Hepatocyte (in vitro differentiated cells): Measurements from ENCODE around the gene GLRA2. TPM values are rescaled to one million over a fixed set of nuclear protein-coding genes. Genes with fewer than 3 reads are reported as not detected.
"Not testable (repeated sequence)": the region's sequence is repeated elsewhere in the genome, so short reads cannot be mapped to it uniquely, and the experiment has no call there.

Experiments used
- DNase-seq: peaks from one replicate; pipeline ENCODE4 v3.0.0-alpha.2; 2016; ENCODE audit warnings: low spot score
- H2AFZ ChIP-seq: fragments of 200-600 bp; sonication (generic); 2 replicates; pipeline ENCODE4 v1.6.0; 2016; ENCODE audit warnings: antibody characterized with exemption, mild to moderate bottlenecking
- H3K27ac ChIP-seq: fragments of 200-600 bp; sonication (generic); 2 replicates; pipeline ENCODE4 v1.5.1; 2016; ENCODE audit warnings: mild to moderate bottlenecking
- H3K27me3 ChIP-seq: fragments of 200-600 bp; sonication (generic); 2 replicates; pipeline ENCODE4 v1.6.1; 2016
- H3K36me3 ChIP-seq: fragments of 200-600 bp; sonication (generic); replicated peaks from 2 replicates; pipeline ENCODE4 v1.5.1; 2016; ENCODE audit warnings: low read depth; ENCODE audit not compliant: insufficient read depth
- H3K4me1 ChIP-seq: fragments of 200-600 bp; sonication (generic); 2 replicates; pipeline ENCODE4 v1.5.1; 2016; ENCODE audit warnings: mild to moderate bottlenecking, moderate library complexity; ENCODE audit not compliant: insufficient read depth
- H3K4me2 ChIP-seq: fragments of 200-600 bp; sonication (generic); 2 replicates; pipeline ENCODE4 v1.6.0; 2016
- H3K4me3 ChIP-seq: fragments of 200-600 bp; sonication (generic); 2 replicates; pipeline ENCODE4 v1.5.1; 2016; ENCODE audit warnings: mild to moderate bottlenecking
- H3K79me2 ChIP-seq: fragments of 200-600 bp; sonication (generic); 2 replicates; pipeline ENCODE4 v1.6.0; 2017; ENCODE audit warnings: mild to moderate bottlenecking
- H3K9me2 ChIP-seq: fragments of 200-600 bp; sonication (generic); replicated peaks from 2 replicates; pipeline ENCODE4 v1.6.0; 2017; ENCODE audit warnings: mild to moderate bottlenecking; ENCODE audit not compliant: insufficient read depth
- H3K9me3 ChIP-seq: fragments of 200-600 bp; sonication (generic); 2 replicates; pipeline ENCODE4 v1.5.1; 2016; ENCODE audit warnings: low read depth, mild to moderate bottlenecking
- H4K20me1 ChIP-seq: fragments of 200-600 bp; sonication (generic); 2 replicates; pipeline ENCODE4 v1.6.0; 2016; ENCODE audit warnings: mild to moderate bottlenecking; ENCODE audit not compliant: insufficient read depth, poor library complexity, severe bottlenecking
- EZH2 ChIP-seq: fragments of 200-600 bp; sonication (generic); IDR thresholded peaks from 2 replicates; pipeline ENCODE4 v1.6.1; 2016; ENCODE audit warnings: antibody characterized with exemption, mild to moderate bottlenecking, borderline replicate concordance
- EZH2phosphoT487 ChIP-seq: fragments of 200-600 bp; sonication (generic); IDR thresholded peaks from one replicate; pipeline ENCODE4 v1.6.1; 2018; ENCODE audit warnings: antibody characterized with exemption, mild to moderate bottlenecking, low read depth, moderate library complexity; ENCODE audit not compliant: unreplicated experiment, severe bottlenecking
- WGBS: methylation state at CpG from one replicate; pipeline ENCODE4 v1.1.6; 2016; ENCODE audit warnings: low lambda C conversion rate; ENCODE audit errors: missing lambda C conversion rate; 5-methylcytosine and 5-hydroxymethylcytosine counted together
- polyA plus RNA-seq: library from polyadenylated mRNA; unstranded; fragments of >200 nt; fragmentation: Nextera tagmentation; extraction: Ambion mirVana; gene quantifications from 2 replicates; pipeline ENCODE4 v1.2.1, GENCODE V29; 2016
- total RNA-seq: library from RNA; depleted of rRNA; stranded (reverse); fragments of >200 nt; gene quantifications from 2 replicates; pipeline ENCODE4 v1.2.3, GENCODE V29; 2014
- TF ChIP-seq, protein P1 (sequence below): fragments of 200-600 bp; sonication (generic); IDR thresholded peaks from 2 replicates; pipeline ENCODE4 v1.5.1; 2016; ENCODE audit warnings: antibody characterized with exemption, mild to moderate bottlenecking; ENCODE audit not compliant: poor library complexity

The GLRA2 gene
- total and polyA plus RNA-seq, 2 experiments from 2014 or later, result not detected

DNA sequence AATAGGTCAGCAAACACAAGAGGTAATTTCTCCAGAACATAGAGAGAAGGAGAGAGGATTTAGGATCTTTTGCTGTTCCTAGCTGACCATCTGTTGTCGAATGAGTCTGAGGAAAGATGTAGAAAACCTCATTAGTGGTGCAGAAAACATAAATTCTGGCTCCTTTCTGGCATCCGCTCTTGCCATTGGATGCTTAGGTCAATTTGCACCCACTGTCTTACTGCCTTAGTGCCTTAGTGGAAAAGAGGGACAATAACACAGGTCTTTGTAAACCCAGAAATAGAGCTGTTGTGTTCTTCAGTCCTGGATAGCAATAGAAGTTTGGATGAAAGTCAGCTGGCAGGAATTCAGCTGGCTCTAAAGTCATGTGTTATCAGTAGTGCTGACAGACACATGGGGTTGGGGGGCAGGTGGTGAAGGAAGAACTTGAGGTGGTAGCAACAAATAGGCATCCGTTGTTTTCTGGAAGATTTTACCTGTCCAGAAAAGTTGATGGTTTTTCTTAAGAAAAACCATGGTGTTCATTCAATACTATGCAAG is 78.2 kb downstream of the GLRA2 start:
- Histone ChIP-seq H3K4me3 (no peak overlapping the region), H3K79me2 (no peaks in the 10 kb centered on the region), H3K9me2 (no peaks in the 10 kb centered on the region), H3K4me2 (no peak overlapping the region), H3K27ac (no peak overlapping the region), H3K4me1 (no peaks in the 10 kb centered on the region), H3K27me3 (no peaks in the 10 kb centered on the region), H3K9me3 (no peaks in the 10 kb centered on the region), H4K20me1 (no peaks in the 10 kb centered on the region), H2AFZ (no peak overlapping the region), H3K36me3 (no peaks in the 10 kb centered on the region)
- TF ChIP-seq EZH2 (no peak), EZH2phosphoT487 (no peak)
- TF ChIP-seq, protein P1, sequence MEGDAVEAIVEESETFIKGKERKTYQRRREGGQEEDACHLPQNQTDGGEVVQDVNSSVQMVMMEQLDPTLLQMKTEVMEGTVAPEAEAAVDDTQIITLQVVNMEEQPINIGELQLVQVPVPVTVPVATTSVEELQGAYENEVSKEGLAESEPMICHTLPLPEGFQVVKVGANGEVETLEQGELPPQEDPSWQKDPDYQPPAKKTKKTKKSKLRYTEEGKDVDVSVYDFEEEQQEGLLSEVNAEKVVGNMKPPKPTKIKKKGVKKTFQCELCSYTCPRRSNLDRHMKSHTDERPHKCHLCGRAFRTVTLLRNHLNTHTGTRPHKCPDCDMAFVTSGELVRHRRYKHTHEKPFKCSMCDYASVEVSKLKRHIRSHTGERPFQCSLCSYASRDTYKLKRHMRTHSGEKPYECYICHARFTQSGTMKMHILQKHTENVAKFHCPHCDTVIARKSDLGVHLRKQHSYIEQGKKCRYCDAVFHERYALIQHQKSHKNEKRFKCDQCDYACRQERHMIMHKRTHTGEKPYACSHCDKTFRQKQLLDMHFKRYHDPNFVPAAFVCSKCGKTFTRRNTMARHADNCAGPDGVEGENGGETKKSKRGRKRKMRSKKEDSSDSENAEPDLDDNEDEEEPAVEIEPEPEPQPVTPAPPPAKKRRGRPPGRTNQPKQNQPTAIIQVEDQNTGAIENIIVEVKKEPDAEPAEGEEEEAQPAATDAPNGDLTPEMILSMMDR, result no peak
- DNase-seq, result no peak
- 71% methylated on average over 3 of the region's 3 CpGs for WGBS

DNA sequence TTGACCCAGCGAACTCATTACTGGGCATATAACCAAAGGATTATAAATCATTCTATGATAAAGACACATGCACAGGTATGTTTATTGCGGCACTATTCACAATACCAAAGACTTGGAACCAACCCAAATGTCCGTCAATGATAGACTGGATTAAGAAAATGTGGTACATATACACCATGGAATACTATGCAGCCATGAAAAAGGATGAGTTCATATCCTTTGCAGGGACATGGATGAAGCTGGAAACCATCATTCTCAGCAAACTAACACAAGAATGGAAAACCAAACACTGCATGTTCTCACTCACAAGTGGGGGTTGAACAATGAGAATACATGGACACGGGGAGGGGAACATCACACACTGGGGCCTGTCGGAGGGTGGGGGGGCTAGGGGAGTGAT is 83.1 kb downstream of the GLRA2 start:
- H3K27ac ChIP-seq, H3K4me1 ChIP-seq, H3K4me3 ChIP-seq, H3K9me2 ChIP-seq, H3K9me3 ChIP-seq, H4K20me1 ChIP-seq, H2AFZ ChIP-seq, H3K36me3 ChIP-seq, H3K4me2 ChIP-seq, H3K27me3 ChIP-seq, DNase-seq, H3K79me2 ChIP-seq: not testable (repeated sequence)
- 87% methylated on average over 5 of the region's 5 CpGs for WGBS

DNA sequence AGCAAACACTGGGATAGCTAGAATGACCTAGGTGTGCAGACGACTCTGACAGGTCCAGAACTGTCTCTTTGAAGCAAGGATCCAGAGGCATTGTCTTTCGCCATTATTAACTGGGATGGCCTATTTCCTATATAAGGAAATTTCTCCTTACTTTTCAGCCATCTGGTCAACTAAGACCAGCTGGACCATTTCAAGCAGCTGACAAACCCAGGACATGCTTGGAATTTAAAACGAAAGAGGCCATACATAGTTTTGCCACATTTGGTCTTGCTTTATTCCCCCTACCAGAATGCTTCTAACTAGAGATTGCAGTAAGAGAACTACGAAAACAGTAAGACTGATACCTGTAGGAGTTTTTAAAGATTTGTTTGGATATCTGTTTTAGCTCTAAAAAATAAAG is 87.0 kb downstream of the GLRA2 start:
- no peaks in the 10 kb centered on the region for H4K20me1 ChIP-seq
- WGBS, result 69% methylated on average over 4 of the region's 4 CpGs
- H3K9me2 ChIP-seq, result no peaks in the 10 kb centered on the region
- no peaks in the 10 kb centered on the region for H3K27me3 ChIP-seq
- DNase-seq, result no peak
- H3K4me2 ChIP-seq, result no peak overlapping the region
- TF ChIP-seq EZH2 (no peak), EZH2phosphoT487 (no peak)
- TF ChIP-seq, protein P1, result no peak
- H3K9me3 ChIP-seq, result no peaks in the 10 kb centered on the region
- no peak overlapping the region for H3K27ac ChIP-seq
- no peaks in the 10 kb centered on the region for H3K36me3 ChIP-seq
- H3K4me1 ChIP-seq, result no peaks in the 10 kb centered on the region
- no peak overlapping the region for H2AFZ ChIP-seq
- H3K4me3 ChIP-seq, result no peak overlapping the region
- no peaks in the 10 kb centered on the region for H3K79me2 ChIP-seq

DNA sequence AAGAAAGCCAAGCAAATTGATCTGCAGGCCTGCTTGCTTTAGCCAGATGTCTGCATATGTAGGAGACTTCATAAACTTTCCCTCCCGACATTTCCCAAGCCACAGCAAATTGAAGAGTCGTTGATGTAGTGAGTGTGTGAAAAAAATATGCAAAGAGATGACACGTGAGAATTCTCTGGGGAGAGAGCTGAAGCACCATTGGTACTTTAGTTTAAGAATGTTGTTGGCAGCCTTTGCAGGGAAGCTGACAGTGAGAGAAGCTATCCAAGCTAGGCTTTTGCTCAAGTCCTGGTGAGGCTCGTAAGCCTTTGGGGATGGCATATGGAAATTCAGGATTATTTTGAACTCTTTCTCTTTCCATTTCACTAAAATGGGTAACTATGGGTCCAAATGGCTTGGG is 87.5 kb downstream of the GLRA2 start:
- Histone ChIP-seq H3K9me2 (no peaks in the 10 kb centered on the region), H3K4me2 (no peak overlapping the region), H3K9me3 (no peaks in the 10 kb centered on the region), H4K20me1 (no peaks in the 10 kb centered on the region), H3K27me3 (no peaks in the 10 kb centered on the region), H2AFZ (no peak overlapping the region), H3K36me3 (no peaks in the 10 kb centered on the region), H3K27ac (no peak overlapping the region), H3K4me1 (no peaks in the 10 kb centered on the region), H3K79me2 (no peaks in the 10 kb centered on the region), H3K4me3 (no peak overlapping the region)
- no peak for TF ChIP-seq EZH2
- TF ChIP-seq, protein P1, result no peak
- no peak for TF ChIP-seq EZH2phosphoT487
- no peak for DNase-seq
- WGBS, result 69% methylated on average over 4 of the region's 4 CpGs
